GM23338 (cell line): Measurements from ENCODE around the gene MAPKAPK2. TPM values are rescaled to one million over a fixed set of nuclear protein-coding genes. Genes with fewer than 3 reads are reported as not detected.

Experiments used
- ATAC-seq: fragments of 200-7000 bp; cut with Tn5 transposase; 3 replicates; pipeline ENCODE4 v1.9.1; 2020
- DNase-seq: peaks from one replicate; pipeline ENCODE4 v3.0.0-alpha.2; 2015; ENCODE audit warnings: low spot score
- H2AFZ ChIP-seq: fragments of 200-600 bp; sonication (generic); 2 replicates; pipeline ENCODE4 v1.8.0; 2016; ENCODE audit warnings: antibody characterized with exemption, mild to moderate bottlenecking, moderate library complexity
- H3F3A ChIP-seq: fragments of 200-600 bp; sonication (generic); replicated peaks from 2 replicates; pipeline ENCODE4 v1.8.0; 2017; ENCODE audit warnings: antibody characterized with exemption, mixed run types, low read depth
- H3K27ac ChIP-seq: fragments of 200-600 bp; sonication (generic); 2 replicates; pipeline ENCODE4 v1.6.1; 2016; ENCODE audit warnings: low read depth
- H3K27me3 ChIP-seq: fragments of 200-600 bp; sonication (generic); 2 replicates; pipeline ENCODE4 v1.8.0; 2016; ENCODE audit warnings: mild to moderate bottlenecking, mixed run types, moderate library complexity; ENCODE audit not compliant: insufficient read depth
- H3K36me3 ChIP-seq: fragments of 200-600 bp; sonication (generic); 2 replicates; pipeline ENCODE4 v1.8.0; 2016; ENCODE audit warnings: mild to moderate bottlenecking; ENCODE audit not compliant: insufficient read depth
- H3K4me1 ChIP-seq: fragments of 200-600 bp; sonication (generic); 2 replicates; pipeline ENCODE4 v1.8.0; 2016; ENCODE audit warnings: mild to moderate bottlenecking, moderate library complexity; ENCODE audit not compliant: insufficient read depth
- H3K4me2 ChIP-seq: fragments of 200-600 bp; sonication (generic); 2 replicates; pipeline ENCODE4 v1.7.1; 2017; ENCODE audit warnings: mixed run types
- H3K4me3 ChIP-seq: fragments of 200-600 bp; sonication (generic); 2 replicates; pipeline ENCODE4 v1.6.1; 2016; ENCODE audit warnings: mixed run types
- H3K79me2 ChIP-seq: fragments of 200-600 bp; sonication (generic); replicated peaks from 2 replicates; pipeline ENCODE4 v1.8.0; 2017; ENCODE audit warnings: mild to moderate bottlenecking; ENCODE audit not compliant: insufficient read depth
- H3K9me2 ChIP-seq: fragments of 200-600 bp; sonication (generic); 2 replicates; pipeline ENCODE4 v1.8.0; 2017; ENCODE audit not compliant: insufficient read depth
- H4K20me1 ChIP-seq: fragments of 200-600 bp; sonication (generic); replicated peaks from 2 replicates; pipeline ENCODE4 v1.8.0; 2017; ENCODE audit warnings: mild to moderate bottlenecking; ENCODE audit not compliant: insufficient read depth
- H3K27ac Mint-ChIP-seq: 2 replicates; pipeline ENCODE4 v1.8.0; 2020; ENCODE audit warnings: inconsistent platforms, mild to moderate bottlenecking, moderate library complexity, mixed read lengths
- H3K27me3 Mint-ChIP-seq: 3 replicates; pipeline ENCODE4 v1.8.0; 2022; ENCODE audit warnings: low read depth, mild to moderate bottlenecking, moderate library complexity, mixed read lengths, inconsistent platforms; ENCODE audit not compliant: insufficient read depth, poor library complexity
- H3K36me3 Mint-ChIP-seq: 3 replicates; pipeline ENCODE4 v1.8.0; 2021; ENCODE audit warnings: low read depth, mild to moderate bottlenecking, inconsistent platforms, moderate library complexity, mixed read lengths
- H3K4me1 Mint-ChIP-seq: 3 replicates; pipeline ENCODE4 v1.8.0; 2020; ENCODE audit warnings: mild to moderate bottlenecking, inconsistent platforms, mixed read lengths
- H3K4me3 Mint-ChIP-seq: 3 replicates; pipeline ENCODE4 v1.8.0; 2021; ENCODE audit warnings: moderate library complexity, mild to moderate bottlenecking, inconsistent platforms, mixed read lengths
- H3K9me3 Mint-ChIP-seq: 3 replicates; pipeline ENCODE4 v1.8.0; 2020; ENCODE audit warnings: moderate library complexity, mild to moderate bottlenecking, inconsistent platforms, mixed read lengths
- CREB1 ChIP-seq: fragments of 250-450 bp; sonication (Bioruptor Pico); IDR thresholded peaks from 2 replicates; pipeline ENCODE4 v1.5.0; 2020; ENCODE audit warnings: low read depth, mild to moderate bottlenecking, moderate library complexity
- CTCF ChIP-seq, 2 experiments: fragments of 200-600 bp in 1 of 2; sonication (generic) in 1 of 2; conservative IDR thresholded peaks; 2 replicates each; pipeline versions ENCODE4 v1.5.1 to v1.6.1; 2016 to 2017; ENCODE audit warnings: antibody characterized with exemption in 2 of 2, low read depth in 2 of 2, mild to moderate bottlenecking in 2 of 2, moderate library complexity in 1 of 2
- ETS1 ChIP-seq: IDR thresholded peaks from 2 replicates; pipeline ENCODE4 v1.6.1; 2016; ENCODE audit warnings: antibody characterized with exemption
- EZH2 ChIP-seq: fragments of 200-600 bp; sonication (generic); IDR thresholded peaks from one replicate; pipeline ENCODE4 v1.8.0; 2017; ENCODE audit warnings: antibody characterized with exemption, mild to moderate bottlenecking, low read depth; ENCODE audit not compliant: unreplicated experiment
- EZH2phosphoT487 ChIP-seq: fragments of 200-600 bp; sonication (generic); IDR thresholded peaks from one replicate; pipeline ENCODE4 v1.8.1; 2018; ENCODE audit warnings: antibody characterized with exemption; ENCODE audit not compliant: unreplicated experiment
- JUNB ChIP-seq: IDR thresholded peaks from one replicate; pipeline ENCODE4 v1.6.1; 2016; ENCODE audit warnings: antibody characterized with exemption; ENCODE audit not compliant: unreplicated experiment
- NANOG ChIP-seq: IDR thresholded peaks from 2 replicates; pipeline ENCODE4 v1.6.1; 2016; ENCODE audit warnings: antibody characterized with exemption, borderline replicate concordance
- POLR2AphosphoS5 ChIP-seq: IDR thresholded peaks from 2 replicates; pipeline ENCODE4 v1.6.1; 2016; ENCODE audit warnings: antibody characterized with exemption, low read depth
- REST ChIP-seq: IDR thresholded peaks from one replicate; pipeline ENCODE4 v1.6.1; 2018; ENCODE audit warnings: antibody characterized with exemption; ENCODE audit not compliant: unreplicated experiment
- STAT1 ChIP-seq: IDR thresholded peaks from one replicate; pipeline ENCODE4 v1.6.1; 2016; ENCODE audit warnings: antibody characterized with exemption; ENCODE audit not compliant: unreplicated experiment
- ZNF114 ChIP-seq: fragments of 250-450 bp; sonication (Bioruptor Pico); IDR thresholded peaks from 2 replicates; pipeline ENCODE4 v1.5.0; 2020; ENCODE audit warnings: mild to moderate bottlenecking, moderate library complexity
- ZNF331 ChIP-seq: fragments of 250-450 bp; sonication (Bioruptor Pico); IDR thresholded peaks from 2 replicates; pipeline ENCODE4 v1.5.0; 2020; ENCODE audit warnings: low read depth, mild to moderate bottlenecking, moderate library complexity
- ZNF462 ChIP-seq: fragments of 250-450 bp; sonication (Bioruptor Pico); IDR thresholded peaks from 2 replicates; pipeline ENCODE4 v1.5.0; 2020; ENCODE audit warnings: mild to moderate bottlenecking, moderate library complexity
- polyA plus RNA-seq: library from polyadenylated mRNA; unstranded; fragments of >200 nt; fragmentation: Nextera tagmentation; extraction: Ambion mirVana; gene quantifications from 2 replicates; pipeline ENCODE4 v1.2.1, GENCODE V29; 2016
- total RNA-seq: library from RNA; depleted of rRNA; stranded (reverse); fragments of >200 nt; shearing (Covaris generic); gene quantifications from 2 replicates; pipeline ENCODE4 v1.2.3, GENCODE V29; 2014

Gene MAPKAPK2
- total and polyA plus RNA-seq, 2 experiments from 2014 or later = 10.1 to 30.4 TPM

GRCh38 chr1:206685334-206685768 lies 646 bp downstream of the MAPKAPK2 start:
- no peaks in the 10 kb centered on the region for H3K9me3 Mint-ChIP-seq
- H3K4me2 ChIP-seq = peak overlapping the region; percentile 86
- no peaks in the 10 kb centered on the region for H3K9me2 ChIP-seq
- DNase-seq (peak; percentile 68), ATAC-seq (peak; percentile 11)
- H3K27me3 ChIP-seq = peaks cover 43% of the 10 kb centered on the region
- no peaks in the 10 kb centered on the region for H3K36me3 ChIP-seq
- H3K27me3 Mint-ChIP-seq = peaks cover 39% of the 10 kb centered on the region
- peaks cover 38% of the 10 kb centered on the region for H4K20me1 ChIP-seq
- H3K4me1 Mint-ChIP-seq = peaks cover 49% of the 10 kb centered on the region
- TF ChIP-seq EZH2 = no peak
- TF ChIP-seq ZNF462 (CRISPR knock-in tag) = no peak
- no peak for TF ChIP-seq REST
- no peak for TF ChIP-seq EZH2phosphoT487
- TF ChIP-seq NANOG = no peak
- TF ChIP-seq ETS1 = no peak
- no peak for TF ChIP-seq ZNF331
- no peak for TF ChIP-seq ZNF114 (CRISPR knock-in tag)
- no peak for TF ChIP-seq STAT1
- no peak for TF ChIP-seq CTCF (conservative IDR thresholded peaks at IDR 0.05; ENCODE audit: low read depth in 2 of 2)
- no peak for TF ChIP-seq JUNB
- TF ChIP-seq POLR2AphosphoS5 = no peak
- TF ChIP-seq CREB1 = no peak
- peaks cover 42% of the 10 kb centered on the region for H3K4me1 ChIP-seq
- peaks cover 38% of the 10 kb centered on the region for H3K79me2 ChIP-seq
- peak overlapping the region; percentile 78 for H3K4me3 ChIP-seq
- peak overlapping the region; percentile 77; the same call in 1 of the 2 replicates for H3K27ac Mint-ChIP-seq
- peaks cover 3% of the 10 kb centered on the region; the same call in 1 of the 3 replicates for H3K36me3 Mint-ChIP-seq
- H3K27ac ChIP-seq = 0 out of 2 replicates have a peak overlapping the region, but pooled peaks have one; percentile 40
- peaks cover 11% of the 10 kb centered on the region; the same call in 1 of the 2 replicates for H3F3A ChIP-seq
- peak overlapping the region; percentile 48; the same call in 1 of the 2 replicates for H2AFZ ChIP-seq
- H3K4me3 Mint-ChIP-seq = peak overlapping the region; percentile 93
